GM19372 (cell line): Measurements from ENCODE around the gene THNSL1.
"Not testable (repeated sequence)": the region's sequence is repeated elsewhere in the genome, so short reads cannot be mapped to it uniquely, and the experiment has no call there.

Experiments
- ATAC-seq: cut with Tn5 transposase; IDR thresholded peaks from one replicate; pipeline ENCODE4 v1.9.1; 2021; ENCODE audit warnings: mild to moderate bottlenecking, low read depth, moderate library complexity; ENCODE audit not compliant: unreplicated experiment

Gene THNSL1

GRCh38 chr10:24995072-24995471 is 21.3 kb upstream of the THNSL1 start:
- no peak for ATAC-seq

GRCh38 chr10:24998044-24998443 is 18.4 kb upstream of the THNSL1 start:
- no peak for ATAC-seq

DNA sequence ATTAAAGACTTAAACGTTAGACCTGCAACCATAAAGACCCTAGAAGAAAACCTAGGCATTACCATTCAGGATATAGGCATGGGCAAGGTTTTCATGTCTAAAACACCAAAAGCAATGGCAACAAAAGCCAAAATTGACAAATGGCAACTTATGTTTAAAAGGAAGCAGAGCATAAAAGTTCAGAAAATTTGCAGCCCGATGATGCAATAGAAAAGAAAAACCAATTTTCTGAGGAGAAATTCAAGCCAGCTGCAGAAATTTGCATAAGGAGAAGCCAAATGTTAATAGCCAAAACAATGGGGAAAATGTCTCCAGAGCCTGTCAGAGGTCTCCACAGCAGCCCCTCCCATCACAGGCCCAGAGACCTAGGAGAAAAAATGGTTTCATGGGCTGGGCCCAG is 4.8 kb upstream of the THNSL1 start:
- ATAC-seq, result not testable (repeated sequence)

DNA sequence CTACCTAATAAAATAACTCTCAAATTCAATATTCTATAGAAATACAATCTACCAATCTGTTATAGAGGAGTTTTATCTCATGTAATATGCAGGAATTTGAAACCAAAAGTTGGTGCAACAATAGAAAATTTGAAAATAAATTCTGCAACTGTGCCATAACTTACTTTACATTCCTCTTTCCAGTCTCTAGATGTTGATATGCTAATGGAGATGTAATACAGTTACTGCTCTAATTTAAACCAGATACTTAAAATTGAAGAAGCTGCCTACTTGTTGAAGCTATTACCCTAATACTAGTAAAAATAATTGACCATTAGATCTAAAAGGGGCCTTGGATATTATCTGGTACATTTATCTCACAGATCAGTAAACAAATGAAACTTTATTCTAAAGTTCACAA is 1.8 kb upstream of the THNSL1 start:
- ATAC-seq, result no peak

- ATAC-seq, result peak; percentile 57
Observed at GRCh38 chr10:25015828-25016375, 510 bp upstream of the THNSL1 start, which contains the start of gene ENKUR. Gene ENKUR, minus strand, starts transcription at chr10:25016158. Its CDS starts 222 bp downstream, at chr10:25015936.

GRCh38 chr10:25017154-25017590 is 760 bp downstream of the THNSL1 start:
- peak; percentile 4 for ATAC-seq

DNA sequence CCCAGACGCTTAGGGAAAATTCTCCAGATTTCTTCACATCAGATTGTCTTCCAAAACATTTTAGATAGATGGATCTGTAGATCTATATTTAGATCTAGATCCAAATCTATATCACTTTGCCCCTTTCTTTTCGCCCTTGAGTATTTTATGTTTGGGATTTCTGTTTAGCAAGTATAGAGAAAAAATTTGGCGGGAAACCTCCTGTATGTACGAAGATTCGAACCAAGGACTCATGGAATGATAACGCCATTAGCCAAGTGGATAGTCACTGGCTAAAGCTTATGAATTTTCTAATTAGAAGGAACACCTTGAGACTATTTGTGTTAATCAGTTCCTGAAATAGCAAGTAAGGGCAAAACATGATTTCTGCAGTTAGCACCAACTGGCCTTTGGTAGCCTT is 1.2 kb downstream of the THNSL1 start:
- ATAC-seq, result no peak

DNA sequence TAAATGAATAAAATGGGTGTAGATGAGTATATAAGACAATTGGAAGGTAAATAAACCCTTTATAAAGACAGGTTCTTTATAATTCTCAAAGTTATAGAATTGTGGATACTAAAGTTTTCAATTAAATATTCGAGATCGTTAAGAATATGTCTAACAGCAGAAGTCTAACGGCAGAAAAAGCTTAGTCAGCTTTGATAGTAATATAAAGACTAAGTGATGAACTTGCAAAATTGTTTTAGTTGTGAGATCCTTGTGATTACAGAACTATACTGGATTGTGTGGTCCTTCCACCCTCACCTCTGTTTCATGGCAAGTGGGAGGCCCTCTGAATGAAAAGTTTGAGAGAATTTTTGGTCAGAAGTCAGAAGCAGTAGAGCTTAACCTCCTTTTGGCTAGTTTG is 2.3 kb downstream of the THNSL1 start:
- no peak for ATAC-seq

DNA sequence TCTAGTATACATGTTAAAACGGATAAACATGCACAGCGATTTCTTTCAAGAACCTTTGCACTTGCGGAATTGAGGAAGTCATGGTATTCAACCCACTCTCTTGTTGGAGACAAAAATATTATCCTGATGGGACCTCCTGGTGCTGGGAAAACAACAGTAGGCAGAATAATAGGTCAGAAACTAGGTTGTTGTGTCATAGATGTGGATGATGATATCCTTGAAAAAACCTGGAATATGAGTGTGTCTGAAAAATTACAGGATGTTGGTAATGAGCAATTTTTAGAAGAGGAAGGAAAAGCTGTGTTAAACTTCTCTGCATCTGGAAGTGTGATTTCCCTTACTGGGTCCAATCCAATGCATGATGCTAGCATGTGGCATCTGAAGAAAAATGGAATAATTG is 6.9 kb downstream of the THNSL1 start:
- ATAC-seq, result no peak

- ATAC-seq, result no peak
Observed at GRCh38 chr10:25024528-25024927, 8.1 kb downstream of the THNSL1 start.

- no peak for ATAC-seq
Observed at GRCh38 chr10:25026463-25026862, 10.1 kb downstream of the THNSL1 start.

- no peak for ATAC-seq
Observed at GRCh38 chr10:25028711-25029110, 12.3 kb downstream of the THNSL1 start.

DNA sequence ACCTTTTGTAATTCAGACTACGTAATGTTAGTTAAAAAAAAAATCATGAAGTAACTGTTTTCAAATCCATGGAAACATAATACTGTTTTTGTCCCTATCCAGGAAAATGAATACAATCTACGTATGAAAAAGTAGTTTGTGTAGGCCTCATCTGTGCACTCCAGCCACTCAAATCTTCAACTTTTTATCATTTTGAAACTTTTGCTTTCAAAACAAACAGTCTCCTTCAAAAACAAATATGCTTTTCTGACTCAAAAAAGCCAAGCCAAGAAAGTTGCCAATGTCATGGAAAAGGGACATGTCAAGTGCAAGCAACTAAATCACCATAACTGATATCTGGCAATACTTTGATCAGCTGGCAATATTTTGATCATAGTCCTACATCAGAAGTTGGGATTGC is 13.1 kb downstream of the THNSL1 start:
- no peak for ATAC-seq

DNA sequence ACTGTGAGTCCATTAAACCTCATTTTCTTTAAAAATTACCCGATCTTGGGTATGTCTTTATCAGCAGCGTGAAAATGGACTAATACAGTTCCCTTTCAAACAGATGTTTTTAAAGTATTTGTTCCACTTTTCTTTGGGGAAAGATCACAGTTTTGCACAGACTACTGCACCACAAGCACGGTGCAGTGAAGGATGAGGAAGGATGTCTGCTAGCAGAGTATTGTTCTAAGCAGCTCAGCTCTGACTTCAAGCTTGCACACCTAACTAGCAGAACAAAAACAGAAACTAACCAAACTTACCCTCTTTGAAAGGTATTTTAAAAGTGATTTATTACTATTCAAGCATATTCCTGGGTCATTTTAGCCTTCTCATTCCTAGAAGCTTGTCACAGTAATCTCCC is 20.0 kb downstream of the THNSL1 start:
- ATAC-seq, result no peak

DNA sequence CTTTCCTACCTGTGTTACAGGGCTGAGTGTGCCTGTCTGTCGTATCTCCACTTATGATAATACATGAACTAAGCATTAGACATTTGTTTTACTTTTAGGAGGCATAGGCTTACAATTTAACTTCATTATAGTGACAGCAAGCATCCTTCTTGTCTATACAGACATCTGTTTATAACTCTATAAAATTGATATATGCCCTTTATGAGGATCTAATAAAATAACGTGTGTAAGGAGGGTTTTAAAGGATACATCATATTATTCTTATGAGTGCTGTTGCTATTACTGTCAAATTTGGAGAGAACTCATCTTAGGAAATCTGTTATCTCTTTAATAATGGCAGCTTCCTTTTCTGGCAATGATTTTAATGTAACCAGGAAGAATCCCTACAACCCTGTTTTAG is 21.9 kb downstream of the THNSL1 start:
- ATAC-seq, result no peak

GRCh38 chr10:25039531-25039930 is 23.1 kb downstream of the THNSL1 start:
- ATAC-seq, result no peak

GRCh38 chr10:25046641-25047040 is 30.2 kb downstream of the THNSL1 start:
- no peak for ATAC-seq

- no peak for ATAC-seq
Observed at GRCh38 chr10:25047088-25047487, 30.7 kb downstream of the THNSL1 start.

GRCh38 chr10:25047591-25048301 is 31.3 kb downstream of the THNSL1 start:
- no peak for ATAC-seq

DNA sequence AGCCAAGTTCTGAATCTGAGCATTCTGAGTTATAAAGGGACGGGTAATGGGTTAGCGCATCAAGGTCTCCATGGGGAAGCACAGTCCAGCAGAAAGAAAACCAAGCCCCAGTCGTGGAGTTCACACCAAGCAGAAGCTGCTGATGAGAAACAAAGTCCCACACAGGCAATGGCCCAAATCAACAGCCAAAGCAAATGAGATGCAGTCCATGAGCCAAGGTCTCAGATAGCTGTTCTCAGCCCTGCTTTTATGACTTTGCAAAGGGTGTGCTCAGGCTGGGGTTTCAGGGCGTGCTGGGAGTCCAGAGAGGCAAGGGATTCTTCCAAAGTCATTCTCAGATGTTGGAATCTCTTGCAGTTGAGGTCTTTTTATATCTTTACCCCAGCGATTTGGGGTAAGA is 32.0 kb downstream of the THNSL1 start:
- no peak for ATAC-seq

GRCh38 chr10:25049966-25050365 is 33.6 kb downstream of the THNSL1 start:
- ATAC-seq, result no peak

GRCh38 chr10:25050402-25050801 is 34.0 kb downstream of the THNSL1 start:
- ATAC-seq, result no peak
